Left lung (tissue), 10 donors: ENCODE measurements around the gene NT5DC4. TPM values are rescaled to one million over a fixed set of nuclear protein-coding genes. Genes with fewer than 3 reads are reported as not detected.

Experiments used
- ATAC-seq: fragments of 200-7000 bp; cut with Tn5 transposase; one replicate; pipeline ENCODE4 v1.9.1; 2020; ENCODE audit warnings: moderate library complexity
- DNase-seq, 4 donors: peaks; one replicate each; pipeline ENCODE4 v3.0.0-alpha.2; 2013 to 2020
- H3K27ac ChIP-seq, 2 donors: fragments of 200-600 bp; sonication (generic) in 1 of 2; one replicate each; pipeline versions ENCODE4 v1.5.0 to v1.8.0; 2020 to 2021
- H3K27me3 ChIP-seq, 2 donors: fragments of 200-600 bp; sonication (generic) in 1 of 2; one replicate each; pipeline versions ENCODE4 v1.5.0 to v1.8.0; 2020 to 2021
- H3K36me3 ChIP-seq, 2 donors: fragments of 200-600 bp; sonication (generic) in 1 of 2; one replicate each; pipeline versions ENCODE4 v1.5.0 to v1.8.0; 2020 to 2021
- H3K4me1 ChIP-seq, 2 donors: fragments of 200-600 bp; one replicate each; pipeline ENCODE4 v1.8.0; 2021
- H3K4me3 ChIP-seq, 2 donors: fragments of 200-600 bp; sonication (generic) in 1 of 2; one replicate each; pipeline versions ENCODE4 v1.5.0 to v1.8.0; 2020 to 2021; ENCODE audit warnings: mild to moderate bottlenecking in 1 of 2
- H3K9me3 ChIP-seq, 2 donors: fragments of 200-600 bp; sonication (generic) in 1 of 2; one replicate each; pipeline versions ENCODE4 v1.5.0 to v1.8.0; 2020 to 2021
- intact Hi-C, 2 donors: fragments of 100-400 bp; cut with DNase I; formaldehyde crosslinking; loops; one replicate each; pipeline versions ENCODE4 v1.11.2 to v1.14.2; 2022
- polyA plus RNA-seq, 6 donors: library from polyadenylated mRNA; unstranded; fragments of 120-200 nt; gene quantifications; one replicate each; pipeline ENCODE4 v1.2.1, GENCODE V29; 2013; ENCODE audit not compliant: insufficient read length in 6 of 6
- total RNA-seq, 2 donors: library from RNA; stranded (reverse); fragmentation: NEBNext Ultra II Directional; extraction: Animal tissue kit (Norgen Biotek cat#: 25700); gene quantifications; one replicate each; pipeline ENCODE4 v1.2.1, GENCODE V29; 2021
- TF ChIP-seq, protein P1 (sequence below), 2 donors: fragments of 200-600 bp; sonication (generic) in 1 of 2; IDR thresholded peaks; one replicate each; pipeline versions ENCODE4 v1.5.0 to v1.8.0; 2021; ENCODE audit warnings: antibody characterized with exemption in 2 of 2
- donor health status: DM: no; HTN: yes; CAD: no.
- donor health status: DM: no; HTN: no; CAD: no.

NT5DC4 gene
- total and polyA plus RNA-seq, 8 donors, result 0.08 to 1.1 (median 0.38) TPM; not detected in 4

- intact Hi-C loops, result no loop called here
- Histone ChIP-seq H3K4me1 (peaks cover 0 to 27% of the 10 kb centered on the region in 2 donors), H3K27me3 (no peaks in the 10 kb centered on the region), H3K4me3 (no peak overlapping the region), H3K9me3 (no peaks in the 10 kb centered on the region), H3K36me3 (no peaks in the 10 kb centered on the region), H3K27ac (peak overlapping the region in 1 of 2 donors; percentile 25)
- TF ChIP-seq, protein P1, sequence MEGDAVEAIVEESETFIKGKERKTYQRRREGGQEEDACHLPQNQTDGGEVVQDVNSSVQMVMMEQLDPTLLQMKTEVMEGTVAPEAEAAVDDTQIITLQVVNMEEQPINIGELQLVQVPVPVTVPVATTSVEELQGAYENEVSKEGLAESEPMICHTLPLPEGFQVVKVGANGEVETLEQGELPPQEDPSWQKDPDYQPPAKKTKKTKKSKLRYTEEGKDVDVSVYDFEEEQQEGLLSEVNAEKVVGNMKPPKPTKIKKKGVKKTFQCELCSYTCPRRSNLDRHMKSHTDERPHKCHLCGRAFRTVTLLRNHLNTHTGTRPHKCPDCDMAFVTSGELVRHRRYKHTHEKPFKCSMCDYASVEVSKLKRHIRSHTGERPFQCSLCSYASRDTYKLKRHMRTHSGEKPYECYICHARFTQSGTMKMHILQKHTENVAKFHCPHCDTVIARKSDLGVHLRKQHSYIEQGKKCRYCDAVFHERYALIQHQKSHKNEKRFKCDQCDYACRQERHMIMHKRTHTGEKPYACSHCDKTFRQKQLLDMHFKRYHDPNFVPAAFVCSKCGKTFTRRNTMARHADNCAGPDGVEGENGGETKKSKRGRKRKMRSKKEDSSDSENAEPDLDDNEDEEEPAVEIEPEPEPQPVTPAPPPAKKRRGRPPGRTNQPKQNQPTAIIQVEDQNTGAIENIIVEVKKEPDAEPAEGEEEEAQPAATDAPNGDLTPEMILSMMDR (IDR thresholded peaks at IDR 0.05), result no peak
- ATAC-seq (no peak), DNase-seq (no peak)
These were observed 51.5 kb downstream of the NT5DC4 start for GRCh38 chr2:112772322-112772721.

- no peaks in the 10 kb centered on the region for H3K9me3 ChIP-seq
- intact Hi-C loops, result no loop called here
- no peak overlapping the region for H3K4me3 ChIP-seq
- ATAC-seq (no peak), DNase-seq (no peak)
- peaks cover 0 to 21% of the 10 kb centered on the region in 2 donors for H3K4me1 ChIP-seq
- TF ChIP-seq, protein P1 (IDR thresholded peaks at IDR 0.05), result no peak
- no peaks in the 10 kb centered on the region for H3K27me3 ChIP-seq
- no peaks in the 10 kb centered on the region for H3K36me3 ChIP-seq
- no peak overlapping the region for H3K27ac ChIP-seq
These were observed 52.2 kb downstream of the NT5DC4 start for GRCh38 chr2:112772911-112773475.

GRCh38 chr2:112773556-112773955, 52.7 kb downstream of the NT5DC4 start:
- TF ChIP-seq, protein P1 (IDR thresholded peaks at IDR 0.05), result no peak
- no peak overlapping the region for H3K4me3 ChIP-seq
- H3K27ac ChIP-seq, result no peak overlapping the region
- no peaks in the 10 kb centered on the region for H3K27me3 ChIP-seq
- H3K9me3 ChIP-seq, result no peaks in the 10 kb centered on the region
- DNase-seq (no peak), ATAC-seq (no peak)
- no peaks in the 10 kb centered on the region for H3K36me3 ChIP-seq
- peaks cover 0 to 15% of the 10 kb centered on the region in 2 donors for H3K4me1 ChIP-seq
- intact Hi-C loops, result no loop called here

GRCh38 chr2:112774536-112775285, 53.9 kb downstream of the NT5DC4 start:
- intact Hi-C loops, result no loop called here
- TF ChIP-seq, protein P1 (IDR thresholded peaks at IDR 0.05), result no peak

GRCh38 chr2:112776113-112776512, 55.3 kb downstream of the NT5DC4 start:
- DNase-seq, result no peak
- no peaks in the 10 kb centered on the region for H3K9me3 ChIP-seq
- intact Hi-C loops, result no loop called here
- no peak overlapping the region for H3K4me3 ChIP-seq
- H3K27ac ChIP-seq, result no peak overlapping the region
- TF ChIP-seq, protein P1 (IDR thresholded peaks at IDR 0.05), result no peak
- no peaks in the 10 kb centered on the region for H3K27me3 ChIP-seq
- H3K4me1 ChIP-seq, result peaks cover 0 to 11% of the 10 kb centered on the region in 2 donors
- no peak for ATAC-seq
- H3K36me3 ChIP-seq, result no peaks in the 10 kb centered on the region

More at GRCh38 chr2:112774536-112775285, 53.9 kb downstream of the NT5DC4 start:
- Histone ChIP-seq H3K36me3 (no peaks in the 10 kb centered on the region), H3K27me3 (no peaks in the 10 kb centered on the region), H3K27ac (no peak overlapping the region), H3K4me3 (no peak overlapping the region), H3K4me1 (peaks cover 0 to 11% of the 10 kb centered on the region in 2 donors), H3K9me3 (no peaks in the 10 kb centered on the region)
- ATAC-seq, result no peak
- no peak for DNase-seq
